GM12801 (cell line): Measurements from ENCODE around the gene NSUN2.

Experiments
- CTCF ChIP-seq: IDR thresholded peaks from one replicate; pipeline ENCODE4 v1.5.1; 2011; ENCODE audit warnings: control low read depth; ENCODE audit not compliant: insufficient read length; ENCODE audit errors: extremely low read depth

NSUN2 gene

GRCh38 chr5:6551287-6551954, 81.4 kb downstream of the NSUN2 start:
- TF ChIP-seq CTCF = no peak

GRCh38 chr5:6550628-6551027, 82.2 kb downstream of the NSUN2 start:
- TF ChIP-seq CTCF = no peak
